T47D (cell line): Measurements from ENCODE around the gene TUBGCP6.
A peak's percentile ranks its signal among the peaks of the same experiment; 100 is the strongest.

Source experiments
- DNase-seq, 2 experiments: peaks; one replicate each; pipeline versions ENCODE4 v3.0.0 to v3.0.0-alpha.2; 2011 to 2012; ENCODE audit warnings: low read depth in 1 of 2, low spot score in 1 of 2
- JUND ChIP-seq: IDR thresholded peaks from 2 replicates; pipeline ENCODE4 v1.6.1; 2012; ENCODE audit warnings: low read depth
- in situ Hi-C: cut with HindIII; loops from 2 replicates; pipeline ENCODE4 v1.10.0; 2016; ENCODE audit warnings: low sequenced_read_pairs, low pct_unique_long_range_greater_than_20kb

The TUBGCP6 gene

DNA sequence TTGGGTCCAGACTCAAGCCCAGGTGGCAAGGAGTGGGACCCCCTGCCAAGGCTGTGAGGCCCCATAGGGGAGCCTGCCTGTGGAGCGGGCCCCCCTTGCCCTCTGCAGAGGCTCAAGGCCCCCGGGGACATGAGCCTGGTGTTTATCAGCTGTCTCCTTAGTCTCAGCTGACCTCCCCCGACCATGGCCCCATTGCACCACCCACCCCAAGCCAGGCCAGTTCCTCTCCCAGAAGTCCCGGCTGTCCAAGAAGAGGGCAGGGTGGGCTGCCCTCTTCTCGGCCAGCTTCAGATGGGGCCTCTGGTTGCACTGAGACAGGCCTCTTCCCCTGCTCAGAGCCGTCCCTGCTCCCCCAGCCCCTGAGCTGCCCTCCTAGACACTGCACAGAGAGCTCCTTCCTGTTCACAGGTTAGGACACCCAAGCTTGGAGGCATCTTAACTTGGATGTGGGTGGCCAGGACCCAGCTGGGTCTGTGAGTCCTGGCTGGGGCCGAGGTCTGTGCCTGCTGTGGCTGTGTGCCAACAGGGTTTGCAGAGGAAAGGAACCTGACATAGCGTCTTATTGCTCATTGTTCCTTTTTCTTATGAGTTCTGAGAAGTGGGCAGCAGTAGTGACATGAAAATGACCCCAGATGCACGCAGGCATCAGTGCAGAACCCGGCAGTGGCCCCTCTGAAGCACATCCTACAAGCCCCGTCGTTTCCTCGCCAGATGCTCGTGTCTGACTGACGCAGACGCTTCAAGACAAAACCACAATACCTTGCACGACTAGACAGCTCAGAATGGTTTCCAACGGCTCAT lies 53.7 kb downstream of the TUBGCP6 start:
- in situ Hi-C loops: no loop called here
- no peak for DNase-seq

DNA sequence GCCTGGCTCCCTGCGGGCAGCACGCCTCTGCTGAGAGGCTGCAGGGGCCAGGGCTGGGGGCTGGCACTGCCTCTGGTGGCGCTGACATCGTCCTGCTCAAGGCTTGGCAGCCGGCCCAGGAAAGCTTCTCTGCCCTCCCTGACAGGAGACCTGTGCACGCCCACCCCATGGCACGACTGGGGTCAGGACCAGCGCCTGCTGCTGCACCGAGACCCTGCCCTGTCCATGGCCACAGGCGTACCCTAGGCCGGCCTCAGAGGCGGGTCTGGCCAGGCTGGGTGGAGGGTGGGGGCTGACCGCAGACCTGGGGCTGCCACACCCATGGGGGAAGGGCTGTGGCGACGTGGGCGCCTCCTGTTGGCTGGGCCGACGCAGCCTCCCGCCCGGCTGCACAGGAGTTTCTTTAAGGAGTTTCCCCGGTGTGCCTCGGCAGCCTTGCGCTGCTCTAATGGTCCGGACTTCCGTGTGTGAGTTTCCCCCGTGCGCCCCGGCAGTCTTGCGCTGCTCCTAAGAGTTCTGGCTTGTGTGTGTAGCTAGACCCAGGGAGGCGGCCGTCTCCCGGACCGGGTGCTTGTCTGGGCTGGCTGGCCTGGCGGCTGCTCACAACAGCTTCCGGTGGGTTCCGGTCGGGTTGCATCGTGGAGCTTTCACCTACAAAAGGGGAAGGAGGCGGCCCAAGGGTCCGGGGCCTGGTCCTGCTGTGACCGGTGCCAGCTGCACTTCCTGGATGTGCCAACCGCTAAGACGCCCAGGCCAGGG lies 54.5 kb downstream of the TUBGCP6 start:
- peak; percentile 66 to 71 for DNase-seq
- no peak for TF ChIP-seq JUND
- in situ Hi-C loops: no loop called here

More for the DNA sequence above, 53.7 kb downstream of the TUBGCP6 start:
- TF ChIP-seq JUND: no peak

DNA sequence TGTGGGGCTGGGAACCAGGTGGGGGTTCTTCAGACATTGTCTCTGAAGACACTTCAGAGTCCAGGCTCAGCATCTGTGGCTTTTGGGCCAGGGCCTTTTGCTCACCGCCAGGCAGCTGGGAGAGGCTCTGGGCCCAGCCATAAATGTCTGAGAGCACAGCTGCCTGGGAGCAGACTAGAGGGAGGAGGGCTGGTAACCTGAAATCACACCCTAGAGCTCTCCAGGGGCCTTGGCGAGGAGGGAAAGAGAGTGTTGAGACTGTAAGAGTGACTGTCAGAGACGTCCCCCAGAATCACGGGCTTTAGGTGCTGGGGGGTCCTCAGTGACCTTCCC lies 55.0 kb downstream of the TUBGCP6 start:
- in situ Hi-C loops: no loop called here
- no peak for TF ChIP-seq JUND
- no peak for DNase-seq

DNA sequence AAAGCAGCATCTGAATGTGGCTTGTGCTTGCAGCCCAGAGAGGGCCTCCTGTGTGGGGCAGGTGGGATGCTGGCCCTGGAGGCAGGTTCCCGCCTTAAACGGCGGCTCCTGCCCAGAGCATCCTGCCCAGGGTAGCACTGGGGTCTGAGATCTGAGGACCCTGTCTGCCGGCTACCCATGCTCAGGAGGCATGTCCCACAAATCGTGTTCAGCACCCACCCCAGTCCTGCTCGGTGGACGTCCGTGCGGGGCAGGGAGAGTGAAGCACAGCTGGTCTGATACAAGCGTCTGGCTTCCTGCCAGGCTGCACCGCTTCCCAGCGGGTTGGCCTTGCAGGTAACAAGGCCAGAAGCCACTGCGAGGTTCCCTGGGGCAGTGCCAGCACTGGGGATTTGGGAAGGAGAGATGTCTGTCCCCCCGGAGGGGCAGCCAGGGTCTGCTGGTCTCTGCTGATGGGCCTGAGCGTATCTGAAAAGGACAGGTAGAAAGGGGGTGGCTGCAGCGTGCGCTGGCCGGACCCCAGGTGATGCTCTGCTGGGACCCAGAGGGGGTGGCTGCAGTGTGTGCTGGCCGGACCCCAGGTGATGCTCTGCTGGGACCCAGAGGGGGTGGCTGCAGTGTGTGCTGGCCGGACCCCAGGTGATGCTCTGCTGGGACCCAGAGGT lies 55.5 kb downstream of the TUBGCP6 start:
- TF ChIP-seq JUND: no peak
- DNase-seq: no peak
- in situ Hi-C loops: no loop called here

DNA sequence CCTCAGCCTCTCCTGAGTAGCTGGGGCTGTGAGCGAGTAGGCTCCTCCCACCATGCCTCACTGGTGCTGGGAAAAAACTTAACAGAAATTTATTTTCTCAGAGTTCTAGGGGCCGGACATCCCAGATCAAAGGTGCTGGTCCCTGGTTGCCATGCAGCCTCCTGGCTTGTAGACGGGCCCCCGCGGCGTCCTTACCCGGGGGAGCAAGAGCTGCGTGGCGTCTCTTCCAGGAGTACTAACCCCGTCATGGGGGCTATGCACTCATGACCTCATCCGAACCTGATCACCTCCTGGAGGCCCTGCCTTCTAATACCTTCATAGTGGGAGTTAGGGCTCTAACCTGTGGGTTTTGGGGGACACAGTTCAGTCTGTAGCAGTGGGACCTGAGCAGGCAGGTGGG lies 56.5 kb downstream of the TUBGCP6 start:
- in situ Hi-C loops: no loop called here
- no peak for DNase-seq
- TF ChIP-seq JUND: no peak

DNA sequence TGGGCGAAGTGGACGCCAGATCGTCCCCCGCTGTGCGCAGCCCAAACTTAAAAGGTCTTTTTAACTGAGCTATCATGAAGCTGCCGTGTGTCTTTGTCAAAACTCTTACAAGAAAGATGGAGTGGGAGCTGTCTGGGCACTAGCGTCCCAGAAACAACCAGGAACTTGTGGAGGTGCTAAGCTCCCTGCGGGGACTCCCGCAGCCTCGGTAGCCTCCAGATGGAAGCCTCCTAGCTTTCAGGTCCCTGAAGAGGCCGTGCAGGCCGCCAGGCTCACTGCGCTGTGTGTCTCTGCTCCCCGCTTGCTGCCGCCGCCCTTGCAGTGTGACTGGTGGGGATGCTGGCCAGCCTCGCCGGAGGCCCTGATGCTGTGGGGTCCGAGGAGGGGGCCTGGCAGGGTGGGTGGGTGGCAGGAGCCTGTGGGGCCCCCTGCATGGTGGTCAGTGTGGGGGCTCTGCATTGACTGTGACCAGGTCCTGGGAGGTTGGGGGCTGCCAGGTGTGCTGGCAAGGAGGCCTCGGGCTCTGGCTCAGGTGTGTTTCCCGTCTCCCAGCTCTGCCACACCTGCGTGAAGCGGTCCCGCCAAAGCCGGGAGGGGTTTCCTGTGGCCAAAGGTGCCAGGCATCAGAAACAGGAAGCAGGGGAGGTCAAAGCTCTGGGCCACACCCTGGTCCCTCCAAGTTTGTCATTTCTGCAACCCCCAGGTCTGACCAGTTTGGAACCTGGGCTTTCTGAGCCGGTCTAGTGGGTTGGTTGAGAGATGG lies 57.9 kb downstream of the TUBGCP6 start:
- DNase-seq: no peak
- TF ChIP-seq JUND: no peak
- in situ Hi-C loops: no loop called here

DNA sequence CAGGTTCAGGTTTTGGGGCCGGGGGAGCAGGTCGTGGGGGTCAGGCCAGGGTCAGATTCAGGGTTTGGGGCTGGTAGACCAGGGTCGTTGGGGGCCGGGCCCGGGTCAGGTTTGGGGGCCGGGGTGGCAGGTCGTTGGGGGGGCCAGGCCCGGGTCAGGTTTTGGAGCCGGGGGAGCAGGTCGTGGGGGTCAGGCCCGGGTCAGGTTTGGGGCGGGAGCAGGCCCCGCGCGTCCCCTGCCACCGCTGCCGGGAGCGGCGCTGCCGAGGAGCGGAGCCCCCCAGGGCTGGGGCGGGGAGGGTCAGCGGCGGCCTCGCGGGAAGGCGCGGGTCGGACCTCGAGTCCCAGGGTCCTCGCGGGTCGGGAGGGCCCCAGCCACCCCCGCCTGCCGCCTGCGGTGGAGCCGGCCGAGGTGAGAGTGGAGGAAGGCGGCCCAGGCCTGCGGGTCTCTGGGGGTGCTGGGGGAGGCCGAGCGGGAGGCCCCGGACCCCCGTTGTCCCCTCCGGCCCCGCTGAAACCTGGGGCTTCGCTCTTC lies 58.6 kb downstream of the TUBGCP6 start:
- no peak for TF ChIP-seq JUND
- no peak for DNase-seq
- in situ Hi-C loops: no loop called here

DNA sequence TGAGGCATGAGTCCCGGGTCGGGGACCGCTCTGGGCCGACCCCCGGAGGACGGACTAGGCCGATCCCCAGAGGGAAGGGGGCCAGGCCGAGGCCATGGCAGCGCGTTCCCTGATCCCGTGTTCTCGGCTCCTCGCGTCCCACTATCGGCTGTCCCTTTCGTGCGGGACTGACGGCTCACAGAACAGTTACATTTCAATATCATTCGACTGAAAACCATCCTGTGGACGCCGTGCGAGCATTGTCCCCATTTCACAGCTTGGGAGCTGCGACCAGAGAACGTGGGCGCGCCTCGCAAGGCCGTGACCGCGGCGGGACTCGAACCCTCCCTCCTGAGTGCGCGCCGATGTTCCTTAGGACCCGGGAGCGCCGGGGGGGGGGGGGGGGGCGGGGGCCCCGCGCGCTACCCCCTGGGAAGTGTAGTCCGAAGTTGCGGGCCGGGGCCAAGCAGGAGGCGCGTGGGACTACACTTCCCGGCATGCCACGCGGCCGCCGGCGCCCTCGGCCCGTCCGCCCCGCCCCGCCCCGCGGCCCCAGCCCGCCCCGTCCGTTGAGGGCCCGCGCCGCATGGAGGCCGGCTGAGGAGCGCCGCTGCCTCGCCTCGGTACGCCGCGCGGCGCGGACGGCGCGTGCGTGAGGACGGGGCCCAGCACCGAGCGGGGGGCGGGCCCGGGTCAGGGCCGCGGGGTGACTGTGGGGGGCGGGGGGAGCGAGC lies 59.3 kb downstream of the TUBGCP6 start, which contains the start of gene TRABD:
TRABD (plus strand) TSS at position 539 of the 713 bp plus-strand sequence. CDS start 7,148 bp downstream, outside the sequence.
- TF ChIP-seq JUND: no peak
- DNase-seq: peak; percentile 83 to 87
- in situ Hi-C loops: no loop called here

DNA sequence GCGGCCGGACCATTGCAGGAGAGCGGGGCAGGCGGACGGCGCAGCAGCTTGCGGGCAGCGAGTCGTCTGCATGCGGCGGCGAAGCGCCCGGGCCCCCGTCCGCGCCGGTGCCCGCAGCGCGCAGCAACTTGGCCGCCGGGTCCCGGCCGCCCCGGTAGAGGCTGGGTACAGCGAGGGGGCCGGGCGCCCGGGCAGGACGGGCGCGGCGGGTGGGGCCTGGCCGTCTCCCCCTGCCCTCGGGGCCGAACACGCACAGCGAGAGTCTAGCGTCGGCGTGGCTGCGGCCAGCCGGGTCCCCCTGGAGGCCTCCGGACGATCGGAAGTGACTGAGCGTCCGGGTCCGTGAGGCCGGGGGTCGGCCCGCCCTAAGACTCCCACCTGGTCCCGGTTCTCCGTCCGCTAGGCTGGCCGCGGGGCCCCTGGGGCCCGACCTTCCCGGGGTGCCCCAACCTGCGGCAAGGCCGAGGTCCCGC lies 59.9 kb downstream of the TUBGCP6 start:
- no peak for DNase-seq
- no peak for TF ChIP-seq JUND
- in situ Hi-C loops: no loop called here

DNA sequence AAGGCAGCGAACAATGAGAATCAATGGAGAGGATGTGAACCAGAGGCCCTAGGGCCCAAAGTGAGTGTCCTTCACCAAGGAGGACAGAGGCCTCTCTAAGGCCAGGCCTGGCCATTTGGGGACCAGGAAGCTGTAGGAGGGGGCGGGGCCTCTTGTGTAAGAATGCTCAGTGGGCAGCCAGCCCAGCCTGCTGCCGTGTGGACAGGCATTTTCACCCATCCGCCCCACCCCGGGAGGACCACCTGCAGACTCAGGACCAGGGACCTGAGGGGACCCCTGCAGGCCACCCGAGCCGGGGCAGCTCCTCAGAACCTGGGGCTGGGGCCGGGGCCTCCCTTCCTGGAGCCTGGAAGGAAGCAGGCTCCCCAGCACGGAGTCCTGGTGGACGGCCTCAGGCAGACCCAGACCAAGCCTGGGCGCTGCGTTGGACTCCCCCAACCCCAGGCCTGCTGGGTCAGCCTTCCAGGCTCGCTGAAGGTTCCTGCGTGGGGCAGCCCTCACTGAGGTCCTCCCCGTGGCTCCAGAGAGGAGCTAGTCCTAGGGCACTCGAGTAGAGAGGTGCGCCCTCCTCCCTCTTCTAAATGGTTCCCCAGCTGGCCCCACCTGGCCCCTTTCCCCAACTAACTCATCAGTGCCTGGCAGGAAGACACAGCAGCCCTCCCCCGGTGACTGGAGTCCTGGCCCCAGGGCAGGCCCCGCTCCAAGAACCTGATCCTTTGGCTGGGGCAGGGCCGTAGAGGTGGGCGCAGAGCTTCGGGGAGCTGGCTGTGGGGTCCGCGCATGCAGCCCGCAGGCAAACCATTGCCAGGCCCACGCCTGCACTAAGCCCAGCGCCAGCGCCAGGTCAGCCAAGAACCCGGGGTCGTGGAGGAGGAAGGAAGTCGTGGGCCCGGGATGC lies 60.6 kb downstream of the TUBGCP6 start:
- DNase-seq: peak; percentile 62 to 72

More for the DNA sequence above, 60.6 kb downstream of the TUBGCP6 start:
- in situ Hi-C loops: no loop called here
- no peak for TF ChIP-seq JUND
